Kidney epithelial cell (primary cell): ENCODE measurements around the gene MAGI3. TPM values are rescaled to one million over a fixed set of nuclear protein-coding genes. Genes with fewer than 3 reads are reported as not detected.
A peak's percentile ranks its signal among the peaks of the same experiment; 100 is the strongest.

Source experiments
- DNase-seq: peaks from one replicate; pipeline ENCODE4 v3.0.0-alpha.2; 2010; ENCODE audit warnings: low read depth
- H3K27me3 ChIP-seq: 2 replicates; pipeline ENCODE4 v1.6.0; 2011; ENCODE audit warnings: low read length; ENCODE audit not compliant: control insufficient read depth, insufficient read depth
- H3K36me3 ChIP-seq: 2 replicates; pipeline ENCODE4 v1.5.1; 2011; ENCODE audit warnings: low read length; ENCODE audit not compliant: control insufficient read depth, insufficient read depth
- H3K4me3 ChIP-seq: 2 replicates; pipeline ENCODE4 v1.5.1; 2011; ENCODE audit warnings: low read depth, mild to moderate bottlenecking, control low read depth, low read length
- total RNA-seq: library from RNA; depleted of rRNA; stranded (reverse); fragments of >200 nt; gene quantifications from 2 replicates; pipeline ENCODE4 v1.2.3, GENCODE V29; 2015
- TF ChIP-seq, protein P1 (sequence below): IDR thresholded peaks from 2 replicates; pipeline ENCODE4 v1.5.1; 2011; ENCODE audit warnings: mild to moderate bottlenecking, moderate library complexity, low read length, control low read depth, inconsistent platforms; ENCODE audit not compliant: insufficient read depth, poor library complexity, severe bottlenecking

MAGI3 gene
- total RNA-seq, 1 donor from 2014 or later = 3.7 TPM

DNA sequence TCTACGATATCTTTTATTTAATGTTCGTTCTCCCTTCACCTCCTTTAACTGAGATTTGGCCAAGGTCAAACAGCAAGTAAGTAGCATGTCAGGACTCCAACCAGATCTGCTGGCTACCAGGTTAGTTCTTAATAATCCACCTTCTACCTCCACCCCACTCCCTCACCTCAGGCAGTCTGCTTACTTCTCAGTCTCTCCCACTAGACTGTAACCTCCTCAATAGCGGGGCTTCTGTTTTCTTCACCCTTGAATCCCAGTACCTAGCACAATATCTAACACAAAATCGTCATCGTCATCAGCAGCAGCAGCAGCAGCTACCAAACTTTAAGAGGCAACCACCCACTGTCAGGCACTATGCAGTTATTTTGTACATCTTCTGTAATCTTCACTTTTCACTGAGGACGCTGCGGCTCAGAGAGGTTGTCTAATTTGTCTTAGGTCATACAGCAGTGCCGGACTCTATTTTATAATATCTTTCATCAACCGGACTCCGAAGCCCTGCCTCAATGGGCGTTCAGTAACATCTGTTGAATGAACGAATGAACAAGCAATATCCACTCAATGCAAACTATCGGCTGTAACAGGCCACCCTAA lies 859 bp upstream of the MAGI3 start:
- Histone ChIP-seq H3K36me3 (no peaks in the 10 kb centered on the region), H3K4me3 (peak overlapping the region; percentile 55), H3K27me3 (no peaks in the 10 kb centered on the region)
- DNase-seq = no peak
- TF ChIP-seq, protein P1, sequence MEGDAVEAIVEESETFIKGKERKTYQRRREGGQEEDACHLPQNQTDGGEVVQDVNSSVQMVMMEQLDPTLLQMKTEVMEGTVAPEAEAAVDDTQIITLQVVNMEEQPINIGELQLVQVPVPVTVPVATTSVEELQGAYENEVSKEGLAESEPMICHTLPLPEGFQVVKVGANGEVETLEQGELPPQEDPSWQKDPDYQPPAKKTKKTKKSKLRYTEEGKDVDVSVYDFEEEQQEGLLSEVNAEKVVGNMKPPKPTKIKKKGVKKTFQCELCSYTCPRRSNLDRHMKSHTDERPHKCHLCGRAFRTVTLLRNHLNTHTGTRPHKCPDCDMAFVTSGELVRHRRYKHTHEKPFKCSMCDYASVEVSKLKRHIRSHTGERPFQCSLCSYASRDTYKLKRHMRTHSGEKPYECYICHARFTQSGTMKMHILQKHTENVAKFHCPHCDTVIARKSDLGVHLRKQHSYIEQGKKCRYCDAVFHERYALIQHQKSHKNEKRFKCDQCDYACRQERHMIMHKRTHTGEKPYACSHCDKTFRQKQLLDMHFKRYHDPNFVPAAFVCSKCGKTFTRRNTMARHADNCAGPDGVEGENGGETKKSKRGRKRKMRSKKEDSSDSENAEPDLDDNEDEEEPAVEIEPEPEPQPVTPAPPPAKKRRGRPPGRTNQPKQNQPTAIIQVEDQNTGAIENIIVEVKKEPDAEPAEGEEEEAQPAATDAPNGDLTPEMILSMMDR = no peak

DNA sequence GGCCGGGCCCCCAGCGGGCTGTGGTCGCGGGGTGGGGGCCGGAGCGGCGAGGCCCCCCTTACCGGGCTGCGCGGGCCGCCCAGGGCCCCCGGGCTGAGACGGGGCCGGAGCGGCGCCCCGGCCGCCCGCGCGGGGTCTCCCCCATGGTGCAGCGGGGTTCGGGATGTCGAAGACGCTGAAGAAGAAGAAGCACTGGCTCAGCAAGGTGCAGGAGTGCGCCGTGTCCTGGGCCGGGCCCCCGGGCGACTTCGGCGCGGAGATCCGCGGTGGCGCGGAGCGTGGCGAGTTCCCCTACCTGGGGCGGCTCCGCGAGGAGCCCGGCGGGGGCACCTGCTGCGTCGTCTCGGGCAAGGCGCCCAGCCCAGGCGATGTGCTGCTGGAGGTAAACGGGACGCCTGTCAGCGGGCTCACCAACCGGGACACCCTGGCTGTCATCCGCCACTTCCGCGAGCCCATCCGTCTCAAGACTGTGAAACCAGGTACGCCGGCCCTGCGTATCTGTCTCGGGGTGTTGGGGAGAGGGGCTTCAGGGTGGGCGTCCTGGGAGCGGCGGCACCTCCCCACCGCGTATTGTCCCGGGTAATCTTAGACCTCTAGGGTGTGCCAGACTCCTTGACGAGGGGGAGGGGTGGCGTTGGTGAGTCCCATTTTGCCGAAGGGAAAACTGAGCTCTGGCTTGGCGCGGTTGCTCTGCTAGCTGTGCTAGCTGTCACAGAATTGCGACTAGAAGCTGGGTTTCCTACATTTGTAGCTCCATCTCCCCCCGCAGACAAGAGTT lies 745 bp downstream of the MAGI3 start:
- H3K4me3 ChIP-seq = peak overlapping the region; percentile 74
- TF ChIP-seq, protein P1 = peak; percentile 16
- no peaks in the 10 kb centered on the region for H3K27me3 ChIP-seq
- no peak for DNase-seq
- no peaks in the 10 kb centered on the region for H3K36me3 ChIP-seq

DNA sequence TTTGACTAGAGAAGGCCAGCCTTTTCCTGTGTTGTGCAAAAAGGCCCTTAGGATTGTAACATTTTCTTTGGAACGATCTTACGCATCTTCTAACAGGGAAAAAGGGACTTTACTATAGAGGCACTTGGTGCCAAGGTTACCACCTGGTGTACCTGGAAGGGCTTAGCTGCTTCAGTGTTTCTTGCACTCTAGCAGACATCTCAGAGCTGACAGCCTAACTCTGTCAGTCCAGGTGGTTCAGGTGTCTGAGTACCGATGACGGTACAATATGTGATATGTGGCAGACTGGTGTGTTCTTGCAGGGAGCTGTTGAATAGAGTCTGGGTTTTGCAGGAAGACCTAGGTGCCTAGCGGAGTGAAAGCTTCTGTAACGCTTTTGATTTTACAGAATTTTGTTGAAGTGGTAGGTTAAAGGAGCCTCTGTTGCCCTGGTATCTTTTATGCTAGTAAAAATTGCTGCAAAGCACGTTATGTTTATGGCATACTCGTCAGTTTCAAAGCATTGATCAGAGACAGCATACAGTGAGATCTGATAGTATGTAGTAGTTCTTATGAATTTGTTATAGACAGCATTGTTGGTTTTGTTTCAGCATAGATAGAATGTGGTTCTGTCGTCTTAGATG lies 1.4 kb downstream of the MAGI3 start:
- DNase-seq = no peak
- Histone ChIP-seq H3K4me3 (peak overlapping the region; percentile 74), H3K36me3 (no peaks in the 10 kb centered on the region), H3K27me3 (no peaks in the 10 kb centered on the region)
- TF ChIP-seq, protein P1 = no peak

DNA sequence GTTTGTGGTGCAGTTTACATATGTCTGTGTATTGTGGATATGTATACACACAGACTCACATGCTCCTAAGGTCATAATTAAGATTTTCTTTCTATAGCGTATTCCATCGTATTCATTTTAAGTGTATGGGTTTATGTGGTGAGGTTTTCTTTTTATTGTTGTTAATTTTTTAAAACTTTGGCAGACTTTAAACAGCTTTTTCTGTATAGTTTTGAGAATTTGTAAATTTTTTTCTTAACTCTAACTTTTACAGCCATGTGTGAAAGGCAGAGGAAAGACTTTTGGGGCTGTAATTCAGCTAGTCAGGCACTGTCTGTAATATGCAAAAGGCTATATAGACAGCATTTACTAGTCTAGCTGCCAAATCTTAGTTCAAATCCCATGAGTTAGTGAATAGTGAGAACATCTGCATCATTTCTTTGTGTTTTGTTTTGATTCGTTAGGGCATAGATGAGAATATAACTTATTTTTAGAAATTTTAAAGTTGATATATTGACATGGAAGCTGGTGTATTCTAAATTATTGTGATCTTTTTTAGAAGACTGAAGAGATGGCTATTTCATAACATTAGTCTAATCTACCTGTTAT lies 2.3 kb downstream of the MAGI3 start:
- Histone ChIP-seq H3K27me3 (no peaks in the 10 kb centered on the region), H3K36me3 (no peaks in the 10 kb centered on the region), H3K4me3 (no peak overlapping the region)
- TF ChIP-seq, protein P1 = no peak
- DNase-seq = no peak

DNA sequence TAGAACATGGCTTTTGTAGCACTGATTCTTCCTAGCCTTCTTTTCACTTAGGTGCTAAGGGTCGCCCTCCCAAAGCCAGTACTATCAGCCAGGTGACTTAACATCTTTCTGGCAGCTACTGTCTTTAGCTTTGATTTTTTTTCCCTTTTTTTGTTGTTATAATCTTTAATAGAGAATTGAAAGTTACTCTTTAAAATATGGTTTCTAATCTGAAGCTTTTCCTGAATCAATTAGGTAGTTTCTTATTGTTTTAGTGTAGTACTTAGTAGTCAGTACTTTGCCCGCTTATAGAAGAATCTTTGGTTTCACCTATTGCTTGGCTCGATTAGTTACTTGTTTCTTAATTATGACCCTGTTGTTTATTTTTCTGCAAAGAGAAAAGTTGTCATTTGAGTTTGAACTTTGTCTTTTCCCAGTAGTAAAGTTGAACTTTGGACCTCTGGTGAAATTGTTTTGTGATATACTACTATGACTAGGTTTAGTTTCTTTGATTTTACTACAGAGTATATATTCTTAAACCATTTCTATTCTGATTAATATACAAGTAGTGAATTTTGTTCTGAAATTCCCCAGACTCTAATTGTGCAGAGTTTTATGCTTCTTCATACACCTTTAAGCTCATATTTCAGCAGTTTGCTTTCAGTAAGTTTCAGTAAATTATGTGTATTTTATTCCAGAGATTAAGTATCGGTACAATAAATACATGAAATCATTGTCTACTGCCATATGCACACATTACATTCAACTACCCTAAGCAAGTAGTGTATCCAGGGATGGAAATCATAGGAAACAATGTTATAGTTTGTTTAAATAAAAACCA lies 3.9 kb downstream of the MAGI3 start:
- H3K36me3 ChIP-seq = no peaks in the 10 kb centered on the region
- TF ChIP-seq, protein P1 = no peak
- no peaks in the 10 kb centered on the region for H3K27me3 ChIP-seq
- DNase-seq = no peak
- H3K4me3 ChIP-seq = no peak overlapping the region
